GM23248 (cell line): ENCODE measurements around the gene ERC2. TPM values are rescaled to one million over a fixed set of nuclear protein-coding genes. Genes with fewer than 3 reads are reported as not detected.

Source experiments
- DNase-seq: peaks from one replicate; pipeline ENCODE4 v3.0.0-alpha.2; 2015
- H2AFZ ChIP-seq: fragments of 200-600 bp; sonication (generic); 2 replicates; pipeline ENCODE4 v1.6.1; 2016; ENCODE audit warnings: antibody characterized with exemption
- H3F3A ChIP-seq: fragments of 200-600 bp; sonication (generic); 2 replicates; pipeline ENCODE4 v1.6.1; 2016; ENCODE audit warnings: mild to moderate bottlenecking, antibody characterized with exemption, mixed run types; ENCODE audit not compliant: insufficient read depth
- H3K27ac ChIP-seq: fragments of 200-600 bp; sonication (generic); 2 replicates; pipeline ENCODE4 v1.5.1; 2016; ENCODE audit warnings: mild to moderate bottlenecking
- H3K27me3 ChIP-seq: fragments of 200-600 bp; sonication (generic); replicated peaks from 2 replicates; pipeline ENCODE4 v1.6.1; 2016; ENCODE audit warnings: mild to moderate bottlenecking; ENCODE audit not compliant: insufficient read depth
- H3K36me3 ChIP-seq: fragments of 200-600 bp; sonication (generic); 2 replicates; pipeline ENCODE4 v1.6.1; 2016; ENCODE audit warnings: low read depth, mild to moderate bottlenecking
- H3K4me1 ChIP-seq: fragments of 200-600 bp; sonication (generic); 2 replicates; pipeline ENCODE4 v1.6.1; 2016; ENCODE audit warnings: mild to moderate bottlenecking; ENCODE audit not compliant: insufficient read depth
- H3K4me2 ChIP-seq: fragments of 200-600 bp; sonication (generic); one replicate; pipeline ENCODE4 v1.6.1; 2016; ENCODE audit warnings: mild to moderate bottlenecking; ENCODE audit not compliant: unreplicated experiment
- H3K4me3 ChIP-seq: fragments of 200-600 bp; sonication (generic); 2 replicates; pipeline ENCODE4 v1.5.1; 2016; ENCODE audit warnings: mild to moderate bottlenecking
- H3K79me2 ChIP-seq: fragments of 200-600 bp; sonication (generic); 2 replicates; pipeline ENCODE4 v1.6.1; 2016; ENCODE audit warnings: mild to moderate bottlenecking; ENCODE audit not compliant: insufficient read depth
- H3K9ac ChIP-seq: fragments of 200-600 bp; sonication (generic); 2 replicates; pipeline ENCODE4 v1.6.1; 2016; ENCODE audit warnings: mild to moderate bottlenecking
- H3K9me2 ChIP-seq: fragments of 200-600 bp; sonication (generic); 2 replicates; pipeline ENCODE4 v1.6.1; 2016; ENCODE audit warnings: mixed run types, mild to moderate bottlenecking, moderate library complexity; ENCODE audit not compliant: insufficient read depth
- H3K9me3 ChIP-seq: fragments of 200-600 bp; sonication (generic); one replicate; pipeline ENCODE4 v1.6.1; 2017; ENCODE audit warnings: low read depth
- H4K20me1 ChIP-seq: fragments of 200-600 bp; sonication (generic); 2 replicates; pipeline ENCODE4 v1.6.0; 2016; ENCODE audit not compliant: insufficient read depth
- EZH2 ChIP-seq: fragments of 200-600 bp; sonication (generic); IDR thresholded peaks from 2 replicates; pipeline ENCODE4 v1.6.1; 2018; ENCODE audit warnings: antibody characterized with exemption, mild to moderate bottlenecking; ENCODE audit not compliant: insufficient read depth, poor library complexity, severe bottlenecking
- EZH2phosphoT487 ChIP-seq: fragments of 200-600 bp; sonication (generic); IDR thresholded peaks from 2 replicates; pipeline ENCODE4 v1.6.1; 2018; ENCODE audit warnings: antibody characterized with exemption, moderate library complexity, mild to moderate bottlenecking, low read depth; ENCODE audit not compliant: insufficient read depth
- WGBS, 2 experiments: methylation state at CpG; one replicate each; pipeline ENCODE4 v1.1.6; 2015 to 2017; ENCODE audit warnings: low lambda C conversion rate in 2 of 2, low coverage in 1 of 2; ENCODE audit errors: missing lambda C conversion rate in 2 of 2; 5-methylcytosine and 5-hydroxymethylcytosine counted together
- in situ Hi-C: fragments of 300-500 bp; cut with MboI; formaldehyde crosslinking; loops from 2 replicates; pipeline ENCODE4 v1.15.0; 2020
- polyA plus RNA-seq: library from polyadenylated mRNA; unstranded; fragments of >200 nt; fragmentation: Nextera tagmentation; extraction: Ambion mirVana; gene quantifications from 2 replicates; pipeline ENCODE4 v1.2.1, GENCODE V29; 2016
- total RNA-seq: library from RNA; depleted of rRNA; stranded (reverse); fragments of >200 nt; shearing (Covaris generic); gene quantifications from 2 replicates; pipeline ENCODE4 v1.2.3, GENCODE V29; 2014

Gene ERC2
- total and polyA plus RNA-seq, 2 experiments from 2014 or later: not detected

GRCh38 chr3:55750525-55750924, 717.7 kb downstream of the ERC2 start:
- Histone ChIP-seq H3K27ac (peak overlapping the region; percentile 21; the same call in 1 of the 2 replicates), H3K9ac (no peak overlapping the region), H3F3A (0 out of 2 replicates have a peak, but pooled peaks cover 9% of the 10 kb centered on the region), H2AFZ (no peak overlapping the region), H3K4me1 (peaks cover 11% of the 10 kb centered on the region), H3K9me3 (no peaks in the 10 kb centered on the region), H3K27me3 (peaks cover 21% of the 10 kb centered on the region), H3K79me2 (no peaks in the 10 kb centered on the region), H3K4me3 (no peak overlapping the region), H3K9me2 (no peaks in the 10 kb centered on the region), H4K20me1 (no peaks in the 10 kb centered on the region), H3K4me2 (peak overlapping the region; percentile 11), H3K36me3 (no peaks in the 10 kb centered on the region)
- in situ Hi-C loops: loop anchor here (25.0 kb wide), 1 partner anchor 512 kb away; no protein-coding TSS in a partner anchor
- DNase-seq: peak; percentile 89
- TF ChIP-seq EZH2 (no peak), EZH2phosphoT487 (no peak)
- WGBS, 2 experiments: 13 to 14% methylated on average over 6 of the region's 6 CpGs

GRCh38 chr3:55749036-55749435, 719.2 kb downstream of the ERC2 start:
- Histone ChIP-seq H4K20me1 (no peaks in the 10 kb centered on the region), H3K4me1 (peaks cover 11% of the 10 kb centered on the region), H3F3A (0 out of 2 replicates have a peak, but pooled peaks cover 9% of the 10 kb centered on the region), H3K36me3 (no peaks in the 10 kb centered on the region), H3K79me2 (no peaks in the 10 kb centered on the region), H3K4me2 (no peak overlapping the region), H3K27ac (no peak overlapping the region), H3K9me3 (no peaks in the 10 kb centered on the region), H3K4me3 (no peak overlapping the region), H3K9me2 (no peaks in the 10 kb centered on the region), H3K27me3 (0 out of 2 replicates have a peak, but pooled peaks cover 12% of the 10 kb centered on the region), H3K9ac (no peak overlapping the region), H2AFZ (no peak overlapping the region)
- TF ChIP-seq EZH2 (no peak), EZH2phosphoT487 (no peak)
- in situ Hi-C loops: loop anchor here (25.0 kb wide), 2 partner anchors 887 to 1312 kb away; no protein-coding TSS in a partner anchor
- WGBS, 2 experiments: 57 to 76% methylated on average over 1 of the region's 1 CpG
- no peak for DNase-seq

DNA sequence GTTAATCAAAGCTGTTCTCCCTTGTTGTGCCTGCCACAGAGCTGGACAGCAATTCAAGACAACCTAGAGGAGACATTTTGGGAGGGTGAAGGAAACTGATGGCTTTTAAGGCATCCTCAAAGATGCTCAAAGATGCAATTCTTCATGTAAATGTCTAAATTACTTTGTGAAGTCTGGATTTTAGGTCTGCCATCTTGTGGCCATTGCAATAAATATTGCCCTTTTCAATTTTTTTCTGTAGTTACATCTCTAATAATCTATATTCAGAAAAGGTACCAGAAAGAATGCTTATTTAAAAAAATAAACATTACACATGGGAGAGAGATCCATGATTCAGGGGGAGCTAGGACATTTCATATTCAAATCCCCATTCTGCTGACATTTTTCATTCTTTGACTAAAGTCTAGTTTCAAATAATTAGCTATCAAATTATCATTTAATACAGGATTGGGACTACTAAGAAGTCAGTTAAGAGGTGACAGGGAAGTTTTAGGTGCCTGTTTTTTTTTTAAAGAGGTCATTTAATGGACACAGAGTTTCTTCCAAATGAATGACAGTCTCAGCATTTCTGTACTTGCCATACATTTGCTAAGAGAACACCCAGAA, 721.4 kb downstream of the ERC2 start:
- peaks cover 18% of the 10 kb centered on the region for H3K4me1 ChIP-seq
- DNase-seq: peak; percentile 46

GRCh38 chr3:55742832-55743136, 725.5 kb downstream of the ERC2 start:
- Histone ChIP-seq H3K27me3 (no peaks in the 10 kb centered on the region), H3K36me3 (no peaks in the 10 kb centered on the region), H4K20me1 (no peaks in the 10 kb centered on the region), H3K4me1 (peaks cover 9% of the 10 kb centered on the region), H3K79me2 (no peaks in the 10 kb centered on the region), H3K27ac (no peak overlapping the region), H3K4me3 (no peak overlapping the region), H3K4me2 (no peak overlapping the region), H3F3A (peaks cover 5% of the 10 kb centered on the region; the same call in 1 of the 2 replicates), H3K9me3 (no peaks in the 10 kb centered on the region), H3K9me2 (no peaks in the 10 kb centered on the region), H2AFZ (no peak overlapping the region), H3K9ac (no peak overlapping the region)
- in situ Hi-C loops: loop anchor here (25.0 kb wide), 2 partner anchors 880 to 1305 kb away; no protein-coding TSS in a partner anchor
- TF ChIP-seq EZH2: no peak
- TF ChIP-seq EZH2phosphoT487: no peak
- no peak for DNase-seq
- WGBS, 2 experiments: 60 to 61% methylated on average over 2 of the region's 2 CpGs

More for the DNA sequence above, 721.4 kb downstream of the ERC2 start:
- H3K4me2 ChIP-seq: no peak overlapping the region
- no peaks in the 10 kb centered on the region for H3K79me2 ChIP-seq
- in situ Hi-C loops: loop anchor here (25.0 kb wide), 2 partner anchors 885 to 1310 kb away; no protein-coding TSS in a partner anchor
- no peaks in the 10 kb centered on the region for H3K9me2 ChIP-seq
- H2AFZ ChIP-seq: no peak overlapping the region
- no peaks in the 10 kb centered on the region for H3K9me3 ChIP-seq
- no peak overlapping the region for H3K27ac ChIP-seq
- H3K36me3 ChIP-seq: no peaks in the 10 kb centered on the region
- H3F3A ChIP-seq: peaks cover 13% of the 10 kb centered on the region; the same call in 1 of the 2 replicates
- TF ChIP-seq EZH2 (no peak), EZH2phosphoT487 (no peak)
- H3K27me3 ChIP-seq: no peaks in the 10 kb centered on the region
- H4K20me1 ChIP-seq: no peaks in the 10 kb centered on the region
- H3K4me3 ChIP-seq: no peak overlapping the region
- H3K9ac ChIP-seq: no peak overlapping the region
